ENCODE measurements around the gene SH2D3A.

The SH2D3A gene

DNA sequence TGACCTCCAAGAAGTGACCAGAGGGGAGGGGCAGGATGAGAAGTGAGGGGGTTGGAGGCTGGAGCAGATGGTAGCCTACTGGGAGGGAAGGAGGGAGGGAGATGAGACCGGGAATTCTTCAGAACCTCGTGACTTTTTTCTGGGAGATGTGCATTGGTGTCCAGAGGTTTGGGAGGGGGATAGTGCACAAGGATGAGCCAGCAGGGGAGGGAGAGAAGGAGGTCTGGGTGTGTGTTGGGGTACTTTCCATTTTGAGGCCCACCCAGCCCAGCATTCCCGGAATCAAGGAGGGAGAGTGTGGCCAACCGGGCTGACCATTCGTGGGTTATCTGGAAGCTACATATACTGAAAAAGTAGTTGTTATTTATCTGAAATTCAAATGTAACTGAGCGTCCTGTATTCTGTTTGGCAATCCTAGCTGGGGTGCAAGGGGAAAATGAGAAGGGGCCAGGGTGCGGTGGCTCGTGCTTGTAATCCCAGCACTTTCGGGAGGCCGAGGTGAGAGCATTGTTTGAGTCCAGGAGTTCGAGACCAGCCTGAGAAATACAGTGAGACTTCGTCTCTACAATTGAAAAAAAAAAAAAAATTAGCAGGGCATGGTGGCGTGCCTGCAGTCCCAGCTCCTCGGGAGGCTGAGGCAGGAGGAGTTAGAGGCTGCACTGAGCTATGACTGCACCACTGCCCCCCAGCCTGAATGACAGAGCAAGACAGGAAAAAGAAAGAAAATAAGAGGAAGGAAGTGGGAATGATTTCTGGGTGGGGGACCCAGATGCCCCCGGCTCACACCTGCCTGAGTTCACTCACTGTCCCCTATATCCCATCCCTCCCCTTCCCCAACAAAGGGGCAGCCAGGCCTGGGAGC lies 42.4 kb downstream of the SH2D3A start:
- Histone ChIP-seq H3K27ac (ENCODE audit: low read length) (no peak overlapping the region), H3K36me3 (ENCODE audit: control insufficient read depth in 1 of 2, insufficient read depth in 2 of 2, low read length in 2 of 2) (peaks cover 0 to 4% of the 10 kb centered on the region in 2 donors), H3K9me3 (ENCODE audit: control insufficient read depth in 1 of 2, low read length in 2 of 2) (no peaks in the 10 kb centered on the region), H3K4me1 (ENCODE audit: control insufficient read depth in 1 of 2, insufficient read depth in 2 of 2, low read length in 2 of 2) (peaks cover 0 to 13% of the 10 kb centered on the region in 2 donors), H3K27me3 (ENCODE audit: low read depth, low read length) (no peaks in the 10 kb centered on the region), H3K4me3 (ENCODE audit: low read depth in 1 of 2, low read length in 2 of 2) (no peak overlapping the region)

DNA sequence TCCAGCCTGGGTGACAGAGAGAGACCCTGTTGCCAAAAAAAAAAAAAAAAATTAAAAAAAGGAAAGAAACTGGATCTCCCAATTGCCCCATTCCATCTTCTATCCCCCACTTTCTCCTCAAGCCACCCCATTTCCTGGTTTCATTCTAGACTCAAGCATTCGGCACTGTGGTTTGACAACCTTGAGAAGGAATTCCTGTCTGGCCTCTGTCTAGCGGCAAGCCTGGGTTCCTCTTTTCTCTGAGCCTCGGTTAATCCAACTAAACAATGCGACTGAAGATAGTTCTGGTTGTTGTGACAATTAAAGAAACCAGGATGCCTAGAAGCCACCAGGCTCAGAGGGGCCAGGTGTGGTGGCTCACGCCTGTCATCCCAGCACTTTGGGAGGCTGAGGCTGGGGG lies 43.5 kb downstream of the SH2D3A start:
- no peak overlapping the region for H3K4me3 ChIP-seq (ENCODE audit: low read depth in 1 of 2, low read length in 2 of 2)
- no peaks in the 10 kb centered on the region for H3K9me3 ChIP-seq (ENCODE audit: control insufficient read depth in 1 of 2, low read length in 2 of 2)
- no peaks in the 10 kb centered on the region for H3K27me3 ChIP-seq (ENCODE audit: low read depth, low read length)
- peaks cover 0 to 11% of the 10 kb centered on the region in 2 donors for H3K4me1 ChIP-seq (ENCODE audit: control insufficient read depth in 1 of 2, insufficient read depth in 2 of 2, low read length in 2 of 2)
- no peaks in the 10 kb centered on the region for H3K36me3 ChIP-seq (ENCODE audit: control insufficient read depth in 1 of 2, insufficient read depth in 2 of 2, low read length in 2 of 2)
- H3K27ac ChIP-seq (ENCODE audit: low read length) = no peak overlapping the region

DNA sequence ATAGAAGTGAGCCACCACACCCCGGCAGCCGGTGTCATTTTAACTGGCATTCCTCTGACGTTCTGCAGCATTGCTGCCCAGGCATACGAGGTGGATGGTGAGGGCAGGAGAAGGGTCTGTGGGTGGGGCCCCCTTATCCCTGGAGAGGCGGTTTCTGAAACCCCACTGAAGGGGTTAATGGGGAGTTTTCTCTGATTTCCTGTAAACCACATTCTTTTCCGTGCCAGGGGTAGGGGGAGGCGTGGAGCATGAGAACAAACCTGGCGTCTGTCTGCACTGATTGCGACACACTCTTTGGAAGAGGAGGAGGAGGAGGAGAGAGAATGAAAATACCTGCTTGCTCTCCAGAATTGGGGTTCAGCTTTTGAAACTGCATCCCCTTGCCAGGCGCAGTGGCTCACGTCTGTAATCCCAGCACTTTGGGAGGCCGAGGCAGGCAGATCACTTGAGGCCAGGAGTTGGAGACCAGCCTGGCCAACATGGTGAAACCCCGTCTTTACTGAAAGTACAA lies 44.1 kb downstream of the SH2D3A start:
- Histone ChIP-seq H3K9me3 (ENCODE audit: control insufficient read depth in 1 of 2, low read length in 2 of 2) (no peaks in the 10 kb centered on the region), H3K36me3 (ENCODE audit: control insufficient read depth in 1 of 2, insufficient read depth in 2 of 2, low read length in 2 of 2) (peaks cover 0 to 3% of the 10 kb centered on the region in 2 donors), H3K4me3 (ENCODE audit: low read depth in 1 of 2, low read length in 2 of 2) (no peak overlapping the region), H3K27ac (ENCODE audit: low read length) (no peak overlapping the region), H3K27me3 (ENCODE audit: low read depth, low read length) (no peaks in the 10 kb centered on the region), H3K4me1 (ENCODE audit: control insufficient read depth in 1 of 2, insufficient read depth in 2 of 2, low read length in 2 of 2) (peaks cover 0 to 6% of the 10 kb centered on the region in 2 donors)

DNA sequence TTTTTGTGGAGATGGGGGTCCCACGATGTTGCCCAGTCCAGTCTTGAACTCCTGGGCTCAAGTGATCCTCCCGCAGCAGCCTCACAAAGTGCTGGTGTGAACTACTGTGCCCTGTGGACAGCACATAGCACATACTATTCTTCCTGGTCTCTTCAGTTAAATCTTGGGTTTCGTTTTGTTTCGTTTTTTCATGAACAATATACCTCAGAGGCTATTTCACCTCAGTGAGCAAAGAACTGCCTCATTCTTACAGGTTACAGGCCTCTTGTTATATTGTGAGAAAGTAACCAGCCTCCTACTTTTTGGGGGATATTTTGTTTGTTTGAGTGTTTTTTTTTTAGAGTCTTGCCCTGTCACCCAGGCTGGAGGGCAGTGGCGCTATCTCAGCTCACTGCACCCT lies 45.5 kb downstream of the SH2D3A start:
- no peaks in the 10 kb centered on the region for H3K9me3 ChIP-seq (ENCODE audit: control insufficient read depth in 1 of 2, low read length in 2 of 2)
- H3K4me1 ChIP-seq (ENCODE audit: control insufficient read depth in 1 of 2, insufficient read depth in 2 of 2, low read length in 2 of 2) = peaks cover 0 to 5% of the 10 kb centered on the region in 2 donors
- H3K4me3 ChIP-seq (ENCODE audit: low read depth in 1 of 2, low read length in 2 of 2) = no peak overlapping the region
- no peaks in the 10 kb centered on the region for H3K27me3 ChIP-seq (ENCODE audit: low read depth, low read length)
- H3K36me3 ChIP-seq (ENCODE audit: control insufficient read depth in 1 of 2, insufficient read depth in 2 of 2, low read length in 2 of 2) = peaks cover 0 to 3% of the 10 kb centered on the region in 2 donors
- H3K27ac ChIP-seq (ENCODE audit: low read length) = no peak overlapping the region

DNA sequence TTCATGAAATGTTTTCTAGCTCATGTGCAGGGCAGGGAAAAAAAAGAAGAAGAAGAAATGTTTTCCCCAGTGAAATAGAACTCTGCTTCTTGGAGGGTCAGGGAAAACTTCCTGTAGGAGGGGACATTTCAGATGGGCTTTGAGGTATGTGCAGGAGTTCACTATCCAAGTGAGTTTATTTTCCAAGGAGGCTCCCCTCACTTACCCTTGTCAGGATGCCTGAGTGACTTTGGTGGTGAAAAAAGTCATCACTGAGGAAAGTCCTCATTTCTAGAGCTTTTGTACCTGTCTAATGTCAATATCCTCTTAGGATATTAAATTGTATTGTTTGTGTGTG lies 46.1 kb downstream of the SH2D3A start:
- no peak overlapping the region for H3K27ac ChIP-seq (ENCODE audit: low read length)

DNA sequence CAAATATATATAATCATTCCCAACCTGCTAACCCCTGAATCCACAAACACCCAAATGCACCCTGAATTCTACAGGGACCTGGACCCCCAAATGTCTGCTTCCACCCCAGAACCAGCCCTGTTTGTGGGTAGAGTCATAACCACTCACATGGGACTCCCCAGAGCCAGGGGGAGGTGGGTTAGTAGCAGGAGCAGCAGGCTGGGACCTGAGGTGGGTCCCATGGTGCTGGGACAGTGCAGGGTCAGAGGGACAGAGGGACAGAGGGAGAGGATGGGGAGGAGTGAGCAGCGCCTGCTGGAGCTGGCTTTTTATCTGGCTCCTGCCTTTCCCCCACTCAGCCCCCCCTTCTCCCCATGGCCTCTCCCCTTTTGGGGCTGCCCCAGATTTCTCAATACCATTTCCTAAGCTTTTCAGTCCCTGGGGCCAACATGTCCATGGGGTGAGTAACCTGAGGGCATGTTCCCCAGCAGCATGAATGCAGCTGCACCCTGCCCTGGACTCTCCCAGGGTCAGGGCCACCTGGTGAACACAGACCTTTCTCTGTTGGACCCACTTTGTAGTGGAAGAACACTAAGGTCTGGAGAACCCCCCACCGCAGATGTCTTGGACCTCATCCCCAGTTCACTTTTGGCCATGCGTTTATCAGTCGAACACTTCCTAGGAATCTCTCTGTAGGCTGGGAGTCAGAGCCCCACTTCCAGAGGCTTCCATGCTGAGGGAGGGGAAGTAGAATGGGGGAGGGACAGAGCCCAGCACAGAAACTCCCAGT lies 46.7 kb downstream of the SH2D3A start, which contains the start of gene C3:
C3 (minus strand) TSS at position 282 of the 769 bp plus-strand sequence; CDS start at position 221, 61 bp downstream.
- H3K36me3 ChIP-seq (ENCODE audit: control insufficient read depth in 1 of 2, insufficient read depth in 2 of 2, low read length in 2 of 2) = peaks cover 0 to 3% of the 10 kb centered on the region in 2 donors
- H3K4me3 ChIP-seq (ENCODE audit: low read depth in 1 of 2, low read length in 2 of 2) = peak within 1 kb of the TSS; percentile 53 to 54
- H3K27ac ChIP-seq (ENCODE audit: low read length) = no peak within 1 kb of the TSS
- H3K9me3 ChIP-seq (ENCODE audit: control insufficient read depth in 1 of 2, low read length in 2 of 2) = no peaks in the 10 kb centered on the region
- peaks cover 0 to 5% of the 10 kb centered on the region in 2 donors for H3K4me1 ChIP-seq (ENCODE audit: control insufficient read depth in 1 of 2, insufficient read depth in 2 of 2, low read length in 2 of 2)
- no peaks in the 10 kb centered on the region for H3K27me3 ChIP-seq (ENCODE audit: low read depth, low read length)

More for the DNA sequence above, 46.1 kb downstream of the SH2D3A start:
- H3K36me3 ChIP-seq (ENCODE audit: control insufficient read depth in 1 of 2, insufficient read depth in 2 of 2, low read length in 2 of 2) = peaks cover 0 to 3% of the 10 kb centered on the region in 2 donors
- no peaks in the 10 kb centered on the region for H3K27me3 ChIP-seq (ENCODE audit: low read depth, low read length)
- peaks cover 0 to 5% of the 10 kb centered on the region in 2 donors for H3K4me1 ChIP-seq (ENCODE audit: control insufficient read depth in 1 of 2, insufficient read depth in 2 of 2, low read length in 2 of 2)
- no peaks in the 10 kb centered on the region for H3K9me3 ChIP-seq (ENCODE audit: control insufficient read depth in 1 of 2, low read length in 2 of 2)
- H3K4me3 ChIP-seq (ENCODE audit: low read depth in 1 of 2, low read length in 2 of 2) = no peak overlapping the region

DNA sequence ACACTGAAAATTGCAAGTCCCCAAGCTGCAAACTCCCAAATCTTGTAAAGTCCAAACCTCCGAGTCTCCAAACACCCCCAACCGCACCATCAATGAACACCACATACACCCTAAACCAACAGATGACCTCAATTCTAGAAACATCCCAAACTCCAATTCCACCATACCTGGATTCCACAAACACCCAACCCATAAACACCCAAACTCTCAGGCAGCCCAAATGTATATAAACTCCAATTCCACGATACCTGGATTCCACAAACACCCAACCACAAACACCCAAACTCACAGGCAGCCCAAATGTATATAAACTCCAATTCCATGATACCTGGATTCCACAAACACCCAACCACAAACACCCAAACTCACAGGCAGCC lies 47.3 kb downstream of the SH2D3A start:
- H3K27me3 ChIP-seq (ENCODE audit: low read depth, low read length) = no peaks in the 10 kb centered on the region
- no peaks in the 10 kb centered on the region for H3K9me3 ChIP-seq (ENCODE audit: control insufficient read depth in 1 of 2, low read length in 2 of 2)
- H3K4me3 ChIP-seq (ENCODE audit: low read depth in 1 of 2, low read length in 2 of 2) = peak overlapping the region; percentile 53 to 54
- H3K27ac ChIP-seq (ENCODE audit: low read length) = no peak overlapping the region
- H3K4me1 ChIP-seq (ENCODE audit: control insufficient read depth in 1 of 2, insufficient read depth in 2 of 2, low read length in 2 of 2) = peaks cover 0 to 2% of the 10 kb centered on the region in 2 donors
- H3K36me3 ChIP-seq (ENCODE audit: control insufficient read depth in 1 of 2, insufficient read depth in 2 of 2, low read length in 2 of 2) = peaks cover 0 to 3% of the 10 kb centered on the region in 2 donors

DNA sequence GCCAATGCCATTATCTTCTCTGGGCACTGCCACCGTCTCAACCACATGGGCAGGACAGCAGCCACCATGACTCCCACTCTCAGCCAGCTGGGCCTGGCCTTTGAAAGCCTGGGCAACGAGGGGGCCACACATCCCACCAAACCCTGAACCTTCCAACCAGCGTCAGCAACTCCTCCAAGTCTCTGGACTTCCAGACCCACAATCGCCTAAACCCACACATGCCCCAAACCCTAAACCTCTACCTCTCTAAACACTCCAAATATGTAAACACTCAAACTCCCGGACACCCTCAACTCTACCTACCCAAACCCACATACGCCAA lies 47.7 kb downstream of the SH2D3A start:
- H3K27me3 ChIP-seq (ENCODE audit: low read depth, low read length) = no peaks in the 10 kb centered on the region
- H3K27ac ChIP-seq (ENCODE audit: low read length) = no peak overlapping the region
- H3K36me3 ChIP-seq (ENCODE audit: control insufficient read depth in 1 of 2, insufficient read depth in 2 of 2, low read length in 2 of 2) = peaks cover 0 to 3% of the 10 kb centered on the region in 2 donors
- peak overlapping the region; percentile 53 to 54 for H3K4me3 ChIP-seq (ENCODE audit: low read depth in 1 of 2, low read length in 2 of 2)
- no peaks in the 10 kb centered on the region for H3K4me1 ChIP-seq (ENCODE audit: control insufficient read depth in 1 of 2, insufficient read depth in 2 of 2, low read length in 2 of 2)
- H3K9me3 ChIP-seq (ENCODE audit: control insufficient read depth in 1 of 2, low read length in 2 of 2) = no peaks in the 10 kb centered on the region

DNA sequence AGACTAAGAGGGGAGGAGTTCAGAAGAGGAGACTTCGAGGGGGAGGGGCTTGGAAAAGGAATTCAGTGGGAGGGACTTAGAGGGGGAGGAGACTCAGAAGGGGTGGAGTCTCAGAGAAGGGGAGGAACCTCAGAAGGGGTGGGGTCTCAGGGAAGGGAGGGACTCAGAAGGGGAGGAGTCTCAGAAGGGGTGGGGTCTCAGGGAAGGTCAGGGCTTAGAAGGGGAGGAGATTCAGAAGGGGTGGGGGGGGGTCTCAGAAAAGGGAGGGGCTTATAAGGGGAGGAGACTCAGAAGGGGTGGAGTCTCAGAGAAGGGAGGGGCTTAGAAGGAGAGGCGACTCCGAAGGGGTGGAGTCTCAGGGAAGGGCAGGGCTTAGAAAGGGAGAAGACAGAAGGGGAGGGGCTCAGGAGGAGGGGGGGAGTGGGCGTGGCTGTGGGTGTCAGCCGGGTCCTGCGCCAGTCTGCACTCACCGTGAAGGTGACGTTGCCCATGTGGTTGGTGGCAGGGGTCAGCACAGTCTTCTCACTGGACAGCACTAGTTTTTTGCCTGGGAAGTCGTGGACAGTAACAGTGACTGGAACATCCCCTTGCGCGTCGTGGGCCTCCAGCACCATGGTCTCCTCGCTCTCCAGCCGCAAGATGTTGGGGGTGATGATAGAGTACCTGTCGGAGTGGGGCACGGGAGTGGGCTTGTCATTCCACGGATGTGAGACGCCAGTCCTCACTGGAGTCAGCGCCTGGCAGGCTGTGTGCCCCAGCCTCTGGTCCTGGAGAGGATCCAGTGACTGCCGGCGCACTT lies 48.3 kb downstream of the SH2D3A start:
- Histone ChIP-seq H3K27ac (ENCODE audit: low read length) (no peak overlapping the region), H3K4me3 (ENCODE audit: low read depth in 1 of 2, low read length in 2 of 2) (peak overlapping the region; percentile 53 to 54)

DNA sequence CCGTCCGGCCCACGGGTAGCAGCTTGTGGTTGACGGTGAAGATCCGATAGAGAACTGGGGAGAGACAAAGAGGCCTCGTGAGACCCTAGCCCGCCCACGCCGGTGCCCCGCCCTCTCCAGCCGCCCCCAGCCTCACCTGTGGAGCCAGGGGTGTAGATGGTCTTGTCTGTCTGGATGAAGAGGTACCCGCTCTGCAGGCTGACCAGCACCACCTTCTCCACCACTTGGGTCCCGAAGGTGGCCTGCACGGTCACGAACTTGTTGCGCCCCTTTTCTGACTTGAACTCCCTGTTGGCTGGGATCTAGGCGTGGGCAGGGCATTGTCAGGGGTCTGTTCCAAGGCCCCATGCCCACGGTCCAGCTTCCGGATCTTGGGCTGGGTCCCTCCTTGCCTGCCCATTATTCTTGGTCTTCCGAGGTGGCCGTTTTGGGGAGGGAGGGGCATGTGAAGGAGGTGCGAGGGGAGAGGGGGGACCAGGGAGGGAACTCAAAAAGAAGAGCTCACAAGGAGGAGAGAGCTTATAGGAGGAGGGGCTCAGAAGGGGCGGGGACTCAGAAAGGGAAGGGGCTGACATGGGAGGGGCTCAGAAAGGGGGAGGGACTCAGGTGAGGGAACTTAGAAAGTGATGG lies 49.0 kb downstream of the SH2D3A start:
- Histone ChIP-seq H3K4me3 (ENCODE audit: low read depth in 1 of 2, low read length in 2 of 2) (peak overlapping the region in 1 of 2 donors; percentile 54), H3K27me3 (ENCODE audit: low read depth, low read length) (no peaks in the 10 kb centered on the region), H3K4me1 (ENCODE audit: control insufficient read depth in 1 of 2, insufficient read depth in 2 of 2, low read length in 2 of 2) (no peaks in the 10 kb centered on the region), H3K9me3 (ENCODE audit: control insufficient read depth in 1 of 2, low read length in 2 of 2) (no peaks in the 10 kb centered on the region), H3K36me3 (ENCODE audit: control insufficient read depth in 1 of 2, insufficient read depth in 2 of 2, low read length in 2 of 2) (peaks cover 0 to 3% of the 10 kb centered on the region in 2 donors), H3K27ac (ENCODE audit: low read length) (no peak overlapping the region)

More for the DNA sequence above, 48.3 kb downstream of the SH2D3A start:
- Histone ChIP-seq H3K9me3 (ENCODE audit: control insufficient read depth in 1 of 2, low read length in 2 of 2) (no peaks in the 10 kb centered on the region), H3K27me3 (ENCODE audit: low read depth, low read length) (no peaks in the 10 kb centered on the region), H3K36me3 (ENCODE audit: control insufficient read depth in 1 of 2, insufficient read depth in 2 of 2, low read length in 2 of 2) (peaks cover 0 to 3% of the 10 kb centered on the region in 2 donors), H3K4me1 (ENCODE audit: control insufficient read depth in 1 of 2, insufficient read depth in 2 of 2, low read length in 2 of 2) (no peaks in the 10 kb centered on the region)

Data from muscle layer of duodenum (tissue), 2 donors.